Measurements from ENCODE around the gene BPIFB4.
"Not testable (repeated sequence)": the region's sequence is repeated elsewhere in the genome, so short reads cannot be mapped to it uniquely, and the experiment has no call there.

Gene BPIFB4

GRCh38 chr20:33122297-33122696, 42.9 kb downstream of the BPIFB4 start:
- DNase-seq = not testable (repeated sequence)

GRCh38 chr20:33124261-33124660, 44.8 kb downstream of the BPIFB4 start:
- no peak for DNase-seq

- no peak for DNase-seq
Measured at GRCh38 chr20:33124994-33125393, 45.6 kb downstream of the BPIFB4 start.

GRCh38 chr20:33125983-33126382, 46.5 kb downstream of the BPIFB4 start:
- no peak for DNase-seq

GRCh38 chr20:33127422-33128097, 48.1 kb downstream of the BPIFB4 start:
- no peak for DNase-seq

- no peak for DNase-seq
Measured at GRCh38 chr20:33130568-33131061, 51.2 kb downstream of the BPIFB4 start.

GRCh38 chr20:33131949-33132473, 52.6 kb downstream of the BPIFB4 start:
- no peak for DNase-seq

- DNase-seq = no peak
Measured at GRCh38 chr20:33132513-33133372, 53.3 kb downstream of the BPIFB4 start.

GRCh38 chr20:33133373-33133941, 54.0 kb downstream of the BPIFB4 start:
- no peak for DNase-seq

GRCh38 chr20:33137195-33137594, 57.8 kb downstream of the BPIFB4 start:
- DNase-seq = no peak

GRCh38 chr20:33139467-33139866, 60.0 kb downstream of the BPIFB4 start:
- DNase-seq = no peak

GRCh38 chr20:33145521-33145920, 66.1 kb downstream of the BPIFB4 start:
- no peak for DNase-seq

GRCh38 chr20:33147299-33147698, 67.9 kb downstream of the BPIFB4 start:
- DNase-seq = no peak

- DNase-seq = no peak
Measured at GRCh38 chr20:33148040-33148439, 68.6 kb downstream of the BPIFB4 start.

GRCh38 chr20:33154252-33154651, 74.8 kb downstream of the BPIFB4 start:
- DNase-seq = no peak

GRCh38 chr20:33158637-33159385, 79.4 kb downstream of the BPIFB4 start:
- no peak for DNase-seq

- no peak for DNase-seq
Measured at GRCh38 chr20:33159713-33160112, 80.3 kb downstream of the BPIFB4 start.

- no peak for DNase-seq
Measured at GRCh38 chr20:33160681-33161080, 81.2 kb downstream of the BPIFB4 start.

Measured in HCEC 1CT (cell line).